Neural cell (in vitro differentiated cells): ENCODE data around the gene NCDN.

Experiments used
- CTCF ChIP-seq: fragments of 450-650 bp; IDR thresholded peaks from 2 replicates; pipeline ENCODE4 v1.5.1; 2014; ENCODE audit warnings: antibody characterized with exemption, mild to moderate bottlenecking, moderate library complexity; ENCODE audit not compliant: poor library complexity, severe bottlenecking
- RAD21 ChIP-seq: fragments of 450-650 bp; conservative IDR thresholded peaks from 2 replicates; pipeline ENCODE4 v1.6.1; 2014; ENCODE audit warnings: antibody characterized with exemption, mild to moderate bottlenecking, moderate library complexity

GRCh38 chr1:35564884-35565741, 7.5 kb downstream of the NCDN start:
- no peak for TF ChIP-seq CTCF
- no peak for TF ChIP-seq RAD21
